ENCODE measurements around the gene SLC25A21. TPM values are rescaled to one million over a fixed set of nuclear protein-coding genes. Genes with fewer than 3 reads are reported as not detected.

Gene SLC25A21
- total RNA-seq, 1 experiment from 2014 or later = 2.1 TPM

DNA sequence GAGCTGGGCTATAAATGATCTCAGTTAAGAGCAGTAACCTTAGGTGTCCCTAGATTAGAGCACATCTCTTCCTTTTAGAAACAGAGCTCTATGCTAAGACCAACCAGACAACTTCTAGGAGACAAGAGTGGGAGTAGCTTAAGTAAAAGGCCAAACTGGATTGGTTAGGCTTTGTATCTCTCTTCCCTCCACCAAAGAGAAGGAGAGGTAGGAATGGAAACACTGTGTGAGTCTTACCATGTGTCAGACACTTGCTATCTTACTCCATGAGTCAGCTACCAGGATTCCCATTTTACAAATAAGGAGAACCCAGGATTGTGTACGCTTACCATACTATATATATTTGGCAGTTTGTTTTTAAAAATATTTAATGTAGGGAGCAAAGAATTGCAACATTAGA is 387.9 kb downstream of the SLC25A21 start:
- Histone ChIP-seq H3K4me1 (ENCODE audit: control insufficient read depth, insufficient read depth, low read length) (no peaks in the 10 kb centered on the region), H3K36me3 (ENCODE audit: control insufficient read depth, insufficient read depth, low read length) (no peaks in the 10 kb centered on the region), H3K4me3 (ENCODE audit: low read depth in 2 of 2, low read length in 2 of 2) (no peak overlapping the region), H3K27ac (ENCODE audit: low read length) (no peak overlapping the region), H3K9me3 (ENCODE audit: control insufficient read depth, insufficient read depth, low read depth, low read length) (no peaks in the 10 kb centered on the region), H3K27me3 (ENCODE audit: control insufficient read depth, insufficient read depth, low read length) (no peaks in the 10 kb centered on the region)
- no peak for TF ChIP-seq TCF7L2 (IDR thresholded peaks at IDR 0.05; ENCODE audit: low read depth, low read length)
- TF ChIP-seq, protein P1, sequence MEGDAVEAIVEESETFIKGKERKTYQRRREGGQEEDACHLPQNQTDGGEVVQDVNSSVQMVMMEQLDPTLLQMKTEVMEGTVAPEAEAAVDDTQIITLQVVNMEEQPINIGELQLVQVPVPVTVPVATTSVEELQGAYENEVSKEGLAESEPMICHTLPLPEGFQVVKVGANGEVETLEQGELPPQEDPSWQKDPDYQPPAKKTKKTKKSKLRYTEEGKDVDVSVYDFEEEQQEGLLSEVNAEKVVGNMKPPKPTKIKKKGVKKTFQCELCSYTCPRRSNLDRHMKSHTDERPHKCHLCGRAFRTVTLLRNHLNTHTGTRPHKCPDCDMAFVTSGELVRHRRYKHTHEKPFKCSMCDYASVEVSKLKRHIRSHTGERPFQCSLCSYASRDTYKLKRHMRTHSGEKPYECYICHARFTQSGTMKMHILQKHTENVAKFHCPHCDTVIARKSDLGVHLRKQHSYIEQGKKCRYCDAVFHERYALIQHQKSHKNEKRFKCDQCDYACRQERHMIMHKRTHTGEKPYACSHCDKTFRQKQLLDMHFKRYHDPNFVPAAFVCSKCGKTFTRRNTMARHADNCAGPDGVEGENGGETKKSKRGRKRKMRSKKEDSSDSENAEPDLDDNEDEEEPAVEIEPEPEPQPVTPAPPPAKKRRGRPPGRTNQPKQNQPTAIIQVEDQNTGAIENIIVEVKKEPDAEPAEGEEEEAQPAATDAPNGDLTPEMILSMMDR (IDR thresholded peaks at IDR 0.05) = no peak
- TF ChIP-seq, protein P2, sequence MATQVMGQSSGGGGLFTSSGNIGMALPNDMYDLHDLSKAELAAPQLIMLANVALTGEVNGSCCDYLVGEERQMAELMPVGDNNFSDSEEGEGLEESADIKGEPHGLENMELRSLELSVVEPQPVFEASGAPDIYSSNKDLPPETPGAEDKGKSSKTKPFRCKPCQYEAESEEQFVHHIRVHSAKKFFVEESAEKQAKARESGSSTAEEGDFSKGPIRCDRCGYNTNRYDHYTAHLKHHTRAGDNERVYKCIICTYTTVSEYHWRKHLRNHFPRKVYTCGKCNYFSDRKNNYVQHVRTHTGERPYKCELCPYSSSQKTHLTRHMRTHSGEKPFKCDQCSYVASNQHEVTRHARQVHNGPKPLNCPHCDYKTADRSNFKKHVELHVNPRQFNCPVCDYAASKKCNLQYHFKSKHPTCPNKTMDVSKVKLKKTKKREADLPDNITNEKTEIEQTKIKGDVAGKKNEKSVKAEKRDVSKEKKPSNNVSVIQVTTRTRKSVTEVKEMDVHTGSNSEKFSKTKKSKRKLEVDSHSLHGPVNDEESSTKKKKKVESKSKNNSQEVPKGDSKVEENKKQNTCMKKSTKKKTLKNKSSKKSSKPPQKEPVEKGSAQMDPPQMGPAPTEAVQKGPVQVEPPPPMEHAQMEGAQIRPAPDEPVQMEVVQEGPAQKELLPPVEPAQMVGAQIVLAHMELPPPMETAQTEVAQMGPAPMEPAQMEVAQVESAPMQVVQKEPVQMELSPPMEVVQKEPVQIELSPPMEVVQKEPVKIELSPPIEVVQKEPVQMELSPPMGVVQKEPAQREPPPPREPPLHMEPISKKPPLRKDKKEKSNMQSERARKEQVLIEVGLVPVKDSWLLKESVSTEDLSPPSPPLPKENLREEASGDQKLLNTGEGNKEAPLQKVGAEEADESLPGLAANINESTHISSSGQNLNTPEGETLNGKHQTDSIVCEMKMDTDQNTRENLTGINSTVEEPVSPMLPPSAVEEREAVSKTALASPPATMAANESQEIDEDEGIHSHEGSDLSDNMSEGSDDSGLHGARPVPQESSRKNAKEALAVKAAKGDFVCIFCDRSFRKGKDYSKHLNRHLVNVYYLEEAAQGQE (IDR thresholded peaks at IDR 0.05; ENCODE audit: insufficient read depth in 1 of 2, low read depth in 2 of 2, low read length in 1 of 2) = no peak
- no peak for DNase-seq (ENCODE audit: low read depth, low spot score)
- ChIA-PET POLR2A (no interaction called here), CTCF (no interaction called here)
- intact Hi-C loops (cut with micrococcal nuclease; ENCODE audit: unreplicated experiment) = no loop called here
- no peak for ATAC-seq
- no TSS peak for BruUV-seq (replicated peaks)
- in situ Hi-C loops (cut with HindIII; ENCODE audit: low pct_unique_long_range_greater_than_20kb, low sequenced_read_pairs) = no loop called here

DNA sequence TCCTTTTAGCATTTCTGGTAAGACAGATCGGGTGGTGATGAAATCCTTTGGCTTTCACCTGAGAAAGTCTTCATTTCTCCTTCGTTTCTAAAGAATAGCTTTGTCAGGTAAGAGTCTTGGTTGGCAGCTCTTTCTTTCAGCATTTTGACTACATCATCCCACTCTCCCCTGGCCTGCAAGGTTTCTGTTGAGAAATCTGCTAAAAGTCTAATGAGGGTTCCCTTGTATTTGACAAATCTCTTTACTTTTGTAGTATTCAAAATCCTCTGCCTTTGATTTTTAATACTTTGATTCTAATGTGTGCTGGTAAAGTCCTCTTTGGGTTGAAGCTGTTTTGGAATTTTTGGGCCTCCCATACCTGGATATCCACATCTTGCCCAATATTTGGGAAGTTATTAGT is 390.5 kb downstream of the SLC25A21 start:
- Histone ChIP-seq H3K27me3 (ENCODE audit: control insufficient read depth, insufficient read depth, low read length) (no peaks in the 10 kb centered on the region), H3K36me3 (ENCODE audit: control insufficient read depth, insufficient read depth, low read length) (no peaks in the 10 kb centered on the region), H3K4me3 (ENCODE audit: low read depth in 2 of 2, low read length in 2 of 2) (no peak overlapping the region), H3K4me1 (ENCODE audit: control insufficient read depth, insufficient read depth, low read length) (no peaks in the 10 kb centered on the region), H3K27ac (ENCODE audit: low read length) (no peak overlapping the region), H3K9me3 (ENCODE audit: control insufficient read depth, insufficient read depth, low read depth, low read length) (no peaks in the 10 kb centered on the region)
- CTCF ChIA-PET = no interaction called here
- BruUV-seq (replicated peaks) = no TSS peak
- TF ChIP-seq SIN3A (IDR thresholded peaks at IDR 0.05; ENCODE audit: borderline replicate concordance, insufficient read depth, low read depth, low read length) (no peak), POLR2AphosphoS5 (IDR thresholded peaks at IDR 0.05; ENCODE audit: low read depth, low read length) (no peak), TCF7L2 (IDR thresholded peaks at IDR 0.05; ENCODE audit: low read depth, low read length) (no peak)
- TF ChIP-seq, protein P2 (IDR thresholded peaks at IDR 0.05; ENCODE audit: insufficient read depth in 1 of 2, low read depth in 2 of 2, low read length in 1 of 2) = no peak
- TF ChIP-seq, protein P1 (IDR thresholded peaks at IDR 0.05) = no peak
- ATAC-seq (no peak), DNase-seq (ENCODE audit: low read depth, low spot score) (no peak)
- in situ Hi-C loops (cut with HindIII; ENCODE audit: low pct_unique_long_range_greater_than_20kb, low sequenced_read_pairs) = no loop called here
- POLR2A ChIA-PET = no interaction called here
- intact Hi-C loops (cut with micrococcal nuclease; ENCODE audit: unreplicated experiment) = no loop called here
